Measurements from ENCODE around the gene PTPRCAP. TPM values are rescaled to one million over a fixed set of nuclear protein-coding genes. Genes with fewer than 3 reads are reported as not detected.
"Not testable (repeated sequence)": the region's sequence is repeated elsewhere in the genome, so short reads cannot be mapped to it uniquely, and the experiment has no call there.

The PTPRCAP gene
- polyA plus RNA-seq, 5 donors, result 1.3 to 3.3 (median 1.8) TPM

GRCh38 chr11:67410984-67411784 is 26.3 kb downstream of the PTPRCAP start:
- no peak for DNase-seq

- DNase-seq, result no peak
Observed at GRCh38 chr11:67410369-67410831, 27.1 kb downstream of the PTPRCAP start.

GRCh38 chr11:67409781-67410368 is 27.6 kb downstream of the PTPRCAP start:
- no peak for DNase-seq

- DNase-seq, result no peak
Observed at GRCh38 chr11:67409261-67409666, 28.2 kb downstream of the PTPRCAP start.

GRCh38 chr11:67408437-67409200 is 28.9 kb downstream of the PTPRCAP start:
- DNase-seq, result no peak

- no peak for DNase-seq
Observed at GRCh38 chr11:67407688-67408163, 29.8 kb downstream of the PTPRCAP start.

GRCh38 chr11:67406969-67407687 is 30.4 kb downstream of the PTPRCAP start:
- no peak for DNase-seq

- DNase-seq, result no peak
Observed at GRCh38 chr11:67406420-67406968, 31.0 kb downstream of the PTPRCAP start.

GRCh38 chr11:67405688-67406339 is 31.7 kb downstream of the PTPRCAP start:
- DNase-seq, result no peak

GRCh38 chr11:67405196-67405567 is 32.3 kb downstream of the PTPRCAP start:
- no peak for DNase-seq

GRCh38 chr11:67404515-67405195 is 32.8 kb downstream of the PTPRCAP start:
- no peak for DNase-seq

GRCh38 chr11:67403085-67403484 is 34.4 kb downstream of the PTPRCAP start:
- DNase-seq, result not testable (repeated sequence)

GRCh38 chr11:67402192-67402839 is 35.2 kb downstream of the PTPRCAP start:
- not testable (repeated sequence) for DNase-seq

- peak; percentile 90 to 92 for DNase-seq
Observed at GRCh38 chr11:67401495-67402191, 35.8 kb downstream of the PTPRCAP start, which contains the start of gene PPP1CA. TSS of gene PPP1CA (minus strand) at chr11:67401858. CDS start at chr11:67401782, 76 bp downstream.

GRCh38 chr11:67400942-67401494 is 36.5 kb downstream of the PTPRCAP start:
- DNase-seq, result no peak

- no peak for DNase-seq
Observed at GRCh38 chr11:67400251-67400941, 37.1 kb downstream of the PTPRCAP start.

- DNase-seq, result no peak
Observed at GRCh38 chr11:67398661-67399563, 38.6 kb downstream of the PTPRCAP start.
